Retina (tissue), 1 donor: Measurements from ENCODE around the gene YY1.
A peak's percentile ranks its signal among the peaks of the same experiment; 100 is the strongest.

Experiments
- DNase-seq: peaks from one replicate; pipeline ENCODE4 v3.0.0-alpha.2; 2016

Gene YY1

DNA sequence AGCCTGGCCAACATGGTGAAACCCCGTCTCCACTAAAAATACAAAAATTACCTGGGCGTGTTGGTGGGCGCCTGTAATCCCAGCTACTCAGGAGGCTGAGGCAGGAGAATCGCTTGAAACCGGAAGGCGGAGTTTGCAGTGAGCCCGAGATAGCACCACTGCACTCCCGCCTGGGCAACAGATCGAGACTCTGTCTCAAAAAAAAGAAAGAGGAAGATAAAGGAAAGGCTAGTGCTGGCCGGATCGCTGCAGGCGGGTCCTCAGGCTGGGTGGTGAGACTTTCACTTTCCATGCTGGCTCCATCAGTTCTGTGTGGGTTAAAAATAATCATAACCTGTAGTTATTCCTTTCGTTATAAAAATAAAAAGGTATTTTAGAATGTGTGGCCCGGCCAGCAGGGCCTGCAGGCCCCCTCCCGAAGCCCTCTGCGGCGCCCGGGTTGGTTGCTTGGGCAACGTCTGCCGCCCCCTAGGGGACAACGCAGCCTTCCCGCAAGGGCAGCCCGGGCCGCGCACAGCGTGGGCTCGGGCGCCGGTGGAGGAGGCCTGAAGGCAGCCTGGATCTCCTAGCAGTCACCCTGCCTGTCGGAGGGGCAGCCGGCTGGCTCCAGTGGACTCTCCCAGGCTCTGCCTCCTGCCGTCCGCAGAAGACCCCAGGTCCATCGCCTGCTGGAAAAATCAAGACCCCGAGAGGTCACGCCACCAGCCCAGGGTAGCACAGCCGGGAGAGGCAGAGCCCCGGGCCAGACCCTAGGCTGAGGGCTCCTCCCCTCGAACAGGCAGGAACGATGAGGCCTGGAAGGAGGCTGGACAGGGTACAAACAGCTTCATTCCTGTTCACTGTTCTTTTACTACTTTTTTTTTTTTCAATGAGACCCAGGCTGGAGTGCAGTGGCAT is 79.2 kb downstream of the YY1 start:
- peak; percentile 73 for DNase-seq

- no peak for DNase-seq
Observed at GRCh38 chr14:100320157-100320856, 81.4 kb downstream of the YY1 start.

GRCh38 chr14:100321473-100322137 is 82.7 kb downstream of the YY1 start:
- no peak for DNase-seq

DNA sequence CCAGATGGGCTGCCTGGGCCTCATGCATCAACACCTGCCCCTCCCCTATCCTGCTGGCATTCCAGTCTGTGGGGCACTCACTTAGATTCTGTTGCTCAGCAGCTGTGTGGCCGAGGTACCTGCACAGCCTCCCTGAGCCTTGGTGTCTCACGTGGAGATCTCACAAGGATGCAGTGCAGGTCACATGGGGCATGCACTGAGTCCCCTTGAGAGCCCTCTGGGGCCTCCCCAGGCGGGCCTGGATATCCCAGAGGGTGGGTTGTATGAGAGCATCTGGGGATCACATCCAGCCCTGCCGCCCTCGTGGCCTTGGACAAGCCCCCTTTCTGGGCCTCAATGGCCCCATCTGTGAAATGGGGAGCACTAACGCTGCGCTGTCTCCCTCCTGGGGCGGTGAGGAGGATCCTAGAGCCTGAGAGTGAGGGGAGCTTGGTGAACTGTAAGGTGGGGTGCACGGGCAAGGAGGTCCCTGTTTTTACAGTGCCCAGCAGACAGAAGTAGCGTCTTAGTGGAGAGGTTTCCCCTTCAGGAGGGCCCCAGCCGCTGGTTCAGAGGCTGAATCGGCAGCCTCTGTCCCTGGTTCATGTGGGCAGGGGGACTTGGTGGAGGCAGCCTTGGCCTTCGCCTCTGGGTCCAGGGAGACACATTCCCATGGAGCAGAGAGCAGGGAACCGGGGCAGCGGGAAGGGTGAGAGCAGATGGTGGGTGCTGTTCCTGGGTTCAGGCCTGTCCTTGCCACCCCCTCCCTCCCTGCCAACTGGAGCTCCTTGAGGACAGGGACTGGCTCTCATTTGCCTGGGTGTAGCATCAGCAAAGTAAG is 83.4 kb downstream of the YY1 start:
- no peak for DNase-seq

DNA sequence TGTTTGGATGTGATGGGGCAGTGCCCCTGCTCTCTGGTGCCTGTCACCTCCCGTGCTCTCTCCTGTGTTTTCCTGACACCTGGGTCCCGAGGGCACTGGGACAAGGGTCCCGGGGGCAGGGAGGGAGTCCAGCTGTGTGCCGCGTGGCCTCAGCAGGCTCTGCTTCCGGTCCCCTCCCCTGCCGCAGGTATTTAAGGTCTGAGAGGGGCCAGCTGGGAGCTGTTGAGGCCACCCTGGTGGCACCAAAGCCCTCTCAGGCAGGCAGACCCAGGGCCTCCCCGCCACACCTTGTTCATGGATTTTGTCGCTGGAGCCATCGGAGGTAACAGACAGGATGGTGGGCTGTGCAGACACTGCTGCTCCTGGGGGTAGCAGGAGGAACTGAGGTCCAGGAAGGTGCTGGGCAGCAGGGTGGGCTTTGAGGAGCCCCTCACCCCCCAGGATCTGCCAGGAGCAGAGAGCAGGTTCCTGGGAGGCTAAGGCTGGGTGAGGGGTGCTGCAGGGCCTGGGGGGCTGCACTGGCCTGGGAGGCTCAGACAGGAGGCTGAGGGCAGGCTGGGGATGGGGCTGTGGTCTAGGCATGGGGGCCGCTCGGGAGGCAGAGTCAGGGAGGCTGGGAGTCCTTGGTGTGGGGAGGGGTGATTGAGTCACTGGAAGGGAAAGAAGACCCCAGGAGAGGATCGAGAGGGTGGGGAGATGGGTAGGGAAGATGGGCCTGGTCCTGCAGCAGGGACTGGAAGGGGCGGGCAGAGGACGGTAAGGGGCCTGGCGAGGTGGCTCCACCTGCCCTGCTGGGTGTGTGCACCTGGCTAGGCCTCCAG is 84.4 kb downstream of the YY1 start, which contains the start of gene SLC25A47:
SLC25A47 (plus strand) TSS at position 219 of the 821 bp plus-strand sequence; CDS start at position 295, 76 bp downstream.
- DNase-seq, result no peak

DNA sequence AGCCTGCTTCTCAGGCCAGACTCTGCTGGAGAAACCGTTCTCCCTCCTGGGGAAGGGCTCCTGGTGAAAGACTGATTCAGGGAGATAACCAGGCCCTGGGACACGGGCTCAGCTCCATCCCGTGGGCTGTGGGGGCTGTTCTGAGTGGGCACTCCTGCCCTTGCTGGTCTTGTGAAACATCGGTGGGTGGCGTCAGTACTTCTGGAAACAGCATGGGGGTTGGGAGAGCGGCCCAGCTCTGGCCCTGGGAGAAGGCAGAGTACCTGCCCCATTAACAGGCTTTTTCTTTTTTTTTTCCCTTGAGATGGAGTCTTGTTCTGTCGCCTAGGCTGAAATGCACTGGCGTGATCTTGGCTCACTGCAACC is 85.0 kb downstream of the YY1 start:
- no peak for DNase-seq

DNA sequence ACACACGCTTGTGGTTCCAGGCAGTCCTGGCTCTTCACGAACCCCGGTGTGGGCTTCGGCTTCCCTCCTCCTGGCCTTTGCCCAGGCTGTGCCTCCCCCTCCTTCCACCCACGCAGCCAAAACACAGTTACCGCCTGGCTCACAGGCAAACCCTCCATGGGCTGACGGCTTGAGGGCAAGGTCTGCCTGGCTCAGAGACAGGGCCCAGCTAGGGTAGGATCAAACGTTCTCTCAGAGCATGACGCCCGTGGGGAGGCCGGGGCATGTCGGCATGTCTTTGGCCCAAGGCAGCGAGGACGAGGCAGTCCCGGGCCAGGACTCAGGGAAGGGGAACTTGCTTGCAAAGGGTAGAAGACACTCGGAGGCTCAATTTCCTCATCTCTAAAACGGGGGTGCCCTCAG is 86.3 kb downstream of the YY1 start:
- DNase-seq, result no peak

GRCh38 chr14:100325958-100326357 is 87.0 kb downstream of the YY1 start:
- DNase-seq, result no peak

GRCh38 chr14:100327128-100327527 is 88.2 kb downstream of the YY1 start:
- no peak for DNase-seq

DNA sequence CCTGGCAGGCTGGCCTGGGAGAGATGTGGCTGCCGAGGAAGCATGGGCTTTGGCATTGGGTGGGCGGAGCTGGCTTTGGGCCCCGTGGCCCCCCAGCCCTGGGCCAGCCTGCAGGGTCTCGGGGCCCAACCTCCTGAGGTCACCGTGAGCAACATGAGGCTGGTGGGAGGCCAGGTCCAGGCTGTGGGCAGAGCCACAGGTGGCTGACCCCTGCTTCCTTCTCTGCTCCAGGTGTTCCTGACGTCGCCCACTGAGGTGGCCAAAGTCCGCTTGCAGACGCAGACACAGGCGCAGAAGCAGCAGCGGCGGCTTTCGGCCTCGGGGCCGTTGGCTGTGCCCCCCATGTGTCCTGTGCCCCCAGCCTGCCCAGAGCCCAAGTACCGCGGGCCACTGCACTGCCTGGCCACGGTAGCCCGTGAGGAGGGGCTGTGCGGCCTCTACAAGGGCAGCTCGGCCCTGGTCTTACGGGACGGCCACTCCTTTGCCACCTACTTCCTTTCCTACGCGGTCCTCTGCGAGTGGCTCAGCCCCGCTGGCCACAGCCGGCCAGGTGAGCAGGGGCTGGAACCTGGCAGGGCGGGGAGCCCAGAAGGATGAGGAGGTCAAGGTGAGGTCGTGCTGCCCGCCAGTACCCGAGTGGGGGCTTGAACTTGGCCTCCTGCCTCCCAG is 89.7 kb downstream of the YY1 start:
- no peak for DNase-seq

DNA sequence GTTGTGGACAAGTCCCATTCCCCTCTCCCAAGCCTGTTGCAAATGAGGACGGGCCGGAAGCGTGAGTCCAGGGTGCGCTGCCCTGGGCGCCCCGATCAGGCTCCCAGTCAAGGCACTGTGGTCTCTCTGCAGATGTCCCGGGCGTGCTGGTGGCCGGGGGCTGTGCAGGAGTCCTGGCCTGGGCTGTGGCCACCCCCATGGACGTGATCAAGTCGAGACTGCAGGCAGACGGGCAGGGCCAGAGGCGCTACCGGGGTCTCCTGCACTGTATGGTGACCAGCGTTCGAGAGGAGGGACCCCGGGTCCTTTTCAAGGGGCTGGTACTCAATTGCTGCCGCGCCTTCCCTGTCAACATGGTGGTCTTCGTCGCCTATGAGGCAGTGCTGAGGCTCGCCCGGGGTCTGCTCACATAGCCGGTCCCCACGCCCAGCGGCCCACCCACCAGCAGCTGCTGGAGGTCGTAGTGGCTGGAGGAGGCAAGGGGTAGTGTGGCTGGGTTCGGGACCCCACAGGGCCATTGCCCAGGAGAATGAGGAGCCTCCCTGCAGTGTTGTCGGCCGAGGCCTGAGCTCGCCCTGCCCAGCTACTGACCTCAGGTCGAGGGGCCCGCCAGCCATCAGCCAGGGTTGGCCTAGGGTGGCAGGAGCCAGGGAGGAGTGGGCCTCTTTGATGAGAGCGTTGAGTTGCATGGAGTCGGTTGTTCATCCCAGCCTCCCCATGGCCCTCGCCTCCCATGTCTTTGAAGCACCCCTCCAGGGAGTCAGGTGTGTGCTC is 90.5 kb downstream of the YY1 start:
- DNase-seq, result no peak

GRCh38 chr14:100330007-100330344 is 91.0 kb downstream of the YY1 start:
- DNase-seq, result no peak

DNA sequence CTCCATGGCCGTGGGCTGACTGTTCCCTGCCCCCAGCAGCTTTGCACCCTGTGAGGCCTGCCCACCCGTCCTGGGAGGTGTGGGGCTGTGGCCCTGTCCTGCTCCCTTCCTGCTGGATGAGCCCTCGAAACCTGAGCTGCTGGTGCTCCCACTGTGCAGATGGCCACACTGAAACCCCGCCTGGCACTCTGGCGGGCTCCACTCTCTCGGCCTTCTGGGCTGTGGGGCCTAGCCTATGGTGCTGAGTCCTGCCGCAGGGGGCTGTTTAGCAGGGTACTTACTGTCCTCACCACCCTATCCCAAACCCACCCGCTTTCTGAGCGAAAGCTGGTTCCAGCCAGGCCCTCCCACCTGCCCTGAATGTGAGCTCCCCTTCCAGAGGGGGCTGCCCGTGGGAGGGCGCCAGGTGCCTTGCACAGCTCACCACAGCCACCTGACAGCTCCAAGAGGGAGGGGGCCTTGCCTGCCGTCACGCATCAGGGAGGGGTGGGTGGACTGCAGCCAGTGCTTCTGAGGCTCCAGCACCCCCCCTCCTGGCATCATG is 91.5 kb downstream of the YY1 start:
- no peak for DNase-seq

- DNase-seq, result no peak
Observed at GRCh38 chr14:100332071-100332639, 93.2 kb downstream of the YY1 start.
